HL-60/S4 treated with retinoic acid at 250 ng/mL for 4 days and 3 days (cell line): ENCODE results near the gene POLN.
"Not testable (repeated sequence)": the region's sequence is repeated elsewhere in the genome, so short reads cannot be mapped to it uniquely, and the experiment has no call there.

Experiments
- in situ Hi-C: fragments of 300-500 bp; cut with MboI; formaldehyde crosslinking; loops from 2 replicates; pipeline ENCODE4 v1.7.0; 2022; ENCODE audit warnings: low sequenced_read_pairs

The POLN gene

DNA sequence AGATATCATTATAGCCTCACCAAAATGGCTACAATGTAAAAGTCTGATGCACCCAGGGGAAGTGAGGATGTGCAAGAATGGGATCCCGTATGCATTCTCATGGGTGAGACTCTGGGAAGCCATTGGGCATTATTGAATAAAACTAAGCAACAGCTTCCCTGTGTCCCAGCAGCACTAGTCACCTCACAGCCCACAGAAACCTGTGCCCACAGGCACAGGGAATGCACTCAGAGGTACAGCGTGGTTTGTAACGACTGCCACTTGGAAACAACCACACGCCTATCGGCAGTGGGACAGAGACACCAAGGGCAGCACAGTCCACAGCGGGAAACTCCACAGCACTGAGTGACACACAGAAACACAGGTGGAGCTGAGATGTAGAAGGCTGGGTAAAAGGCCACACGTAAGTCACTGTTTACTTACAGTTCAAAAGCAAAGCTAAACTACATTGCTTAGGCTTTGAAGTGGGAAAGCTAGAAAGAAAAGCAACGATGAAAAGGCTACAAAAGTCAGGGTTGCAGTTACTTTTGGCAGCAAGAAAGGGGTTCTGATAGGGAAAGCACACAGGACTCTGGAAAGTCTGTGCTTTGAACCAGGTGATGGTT, 69.2 kb downstream of the POLN start:
- in situ Hi-C loops: no loop called here

DNA sequence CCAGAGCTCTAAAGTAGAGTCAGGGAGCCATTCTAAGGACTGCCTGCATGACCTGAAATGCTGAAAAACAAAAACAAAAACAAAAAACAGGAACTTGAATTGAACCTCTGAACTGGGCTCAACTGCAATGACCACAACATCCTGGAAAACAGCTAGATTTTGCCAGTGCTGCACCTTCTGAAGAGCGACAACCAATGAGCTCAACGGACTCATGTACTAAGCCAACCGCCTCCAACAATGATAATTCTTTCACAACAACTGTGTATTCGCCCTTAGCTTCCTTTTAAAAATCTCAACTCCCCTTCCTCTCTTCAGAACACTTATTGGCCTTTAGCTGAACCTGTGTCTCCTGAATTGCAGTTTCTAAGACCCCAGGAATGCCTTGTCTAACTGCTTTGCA, 69.8 kb downstream of the POLN start:
- in situ Hi-C loops: no loop called here

DNA sequence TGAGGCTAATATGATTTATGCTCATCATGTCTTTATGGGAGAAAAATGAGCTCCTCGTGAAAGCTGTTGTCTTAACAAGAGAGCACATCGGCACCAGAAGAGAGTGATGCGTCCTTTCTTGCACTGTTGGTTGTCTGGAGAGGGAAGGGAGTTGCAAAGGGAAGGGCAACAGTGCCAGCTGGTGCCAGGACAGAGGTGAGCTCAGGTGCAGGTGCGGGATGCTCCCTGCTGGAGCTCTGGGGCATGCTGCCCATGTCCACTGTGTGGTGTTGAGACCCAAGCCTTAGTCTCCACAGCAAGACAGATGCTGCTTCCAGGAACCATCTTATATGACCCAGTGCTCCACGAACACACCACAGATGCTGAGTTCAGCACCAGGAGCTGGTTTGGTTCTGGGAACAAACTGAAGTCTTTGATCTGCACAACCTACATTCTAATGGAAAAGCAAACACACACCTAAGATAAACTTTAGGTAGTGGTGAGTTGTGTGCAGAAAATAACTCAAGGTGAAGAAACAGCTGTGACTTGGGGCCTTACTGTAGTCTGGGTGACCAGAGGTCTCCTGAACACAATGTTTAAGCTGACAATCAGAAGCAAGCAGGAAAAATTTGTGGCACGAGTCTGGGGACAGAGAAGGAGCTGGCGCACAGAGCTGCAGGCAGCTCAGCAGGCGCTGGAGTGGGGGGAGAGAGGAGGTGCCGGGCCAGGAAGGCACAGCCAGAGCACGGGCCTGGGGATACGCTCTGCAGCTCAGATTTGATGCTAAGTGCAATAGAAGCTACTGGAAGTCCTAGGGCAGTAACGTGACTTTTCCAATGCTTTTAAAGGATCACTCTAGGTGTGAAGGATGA, 73.2 kb downstream of the POLN start:
- in situ Hi-C loops: no loop called here

DNA sequence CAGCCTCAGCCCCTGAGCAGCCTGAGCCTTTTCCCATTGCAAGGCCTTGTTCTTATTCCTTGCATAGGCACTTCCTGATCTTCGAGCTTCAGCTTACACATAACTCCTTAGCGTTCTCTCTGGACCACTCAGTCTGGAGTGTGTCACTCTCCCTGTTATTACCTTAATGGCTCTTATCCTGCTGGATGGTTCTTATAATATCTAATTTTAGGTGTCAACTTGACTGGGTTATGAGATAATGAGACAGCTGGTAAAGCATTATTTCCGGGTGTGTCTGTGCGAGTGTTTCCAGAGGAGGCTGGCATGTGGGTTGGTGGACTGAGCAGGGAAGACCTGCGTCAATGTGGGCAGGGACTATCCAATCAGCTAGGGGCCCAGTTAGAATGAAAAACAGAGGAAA, 75.7 kb downstream of the POLN start:
- in situ Hi-C loops: no loop called here

GRCh38 chr4:2165391-2165790, 76.5 kb downstream of the POLN start:
- in situ Hi-C loops: no loop called here

DNA sequence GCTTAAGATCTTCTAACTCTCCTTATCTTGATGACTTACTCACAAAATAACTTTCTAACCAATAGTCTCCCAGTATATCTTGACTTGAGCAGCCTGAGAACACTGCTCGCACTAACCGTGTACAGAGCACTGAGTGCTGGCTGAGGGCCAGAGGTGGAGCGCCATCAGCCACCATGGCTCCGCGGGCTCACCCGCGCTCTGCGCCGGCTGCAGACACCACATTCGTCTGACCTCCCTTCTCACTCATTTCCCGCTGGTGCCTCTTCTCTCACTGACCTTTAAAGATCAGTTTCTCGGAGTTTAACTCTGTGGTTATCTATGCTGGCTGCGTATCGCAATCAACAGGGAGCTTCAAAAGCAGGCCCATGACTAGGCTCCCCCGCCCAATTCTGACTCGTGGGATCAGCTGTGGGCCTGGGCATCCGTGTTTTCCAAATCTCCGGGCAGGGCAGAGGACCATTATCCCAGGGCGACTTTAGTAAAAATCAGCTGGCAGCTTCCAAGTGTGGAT, 78.6 kb downstream of the POLN start:
- in situ Hi-C loops: no loop called here

DNA sequence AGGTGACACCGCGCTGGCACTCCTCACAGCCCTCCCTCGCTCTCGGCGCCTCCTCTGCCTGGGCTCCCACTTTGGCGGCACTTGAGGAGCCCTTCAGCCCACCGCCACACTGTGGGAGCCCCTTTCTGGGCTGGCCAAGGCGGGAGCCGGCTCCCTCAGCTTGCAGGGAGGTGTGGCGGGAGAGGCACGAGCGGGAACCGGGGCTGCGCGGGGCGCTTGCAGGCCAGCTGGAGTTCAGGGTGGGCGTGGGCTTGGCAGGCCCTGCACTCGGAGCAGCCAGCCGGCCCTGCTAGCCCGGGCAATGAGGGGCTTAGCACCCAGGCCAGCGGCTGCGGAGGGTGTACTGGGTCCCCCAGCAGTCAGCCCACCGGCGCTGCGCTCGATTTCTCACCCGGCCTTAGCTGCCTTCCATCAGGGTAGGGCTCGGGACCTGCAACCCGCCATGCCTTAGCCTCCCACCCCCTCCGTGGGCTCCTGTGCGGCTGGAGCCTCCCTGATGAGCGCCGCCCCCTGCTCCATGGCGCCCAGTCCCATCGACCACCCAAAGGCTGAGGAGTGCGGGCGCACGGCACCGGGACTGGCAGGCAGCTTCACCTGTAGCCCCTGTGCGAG, 80.7 kb downstream of the POLN start:
- in situ Hi-C loops: not testable (repeated sequence)

- in situ Hi-C loops: no loop called here
These were observed 82.0 kb downstream of the POLN start for GRCh38 chr4:2159931-2160330.

- in situ Hi-C loops: no loop called here
These were observed 86.7 kb downstream of the POLN start for GRCh38 chr4:2155246-2155645.

- in situ Hi-C loops: no loop called here
These were observed 87.6 kb downstream of the POLN start for GRCh38 chr4:2154215-2154740.

DNA sequence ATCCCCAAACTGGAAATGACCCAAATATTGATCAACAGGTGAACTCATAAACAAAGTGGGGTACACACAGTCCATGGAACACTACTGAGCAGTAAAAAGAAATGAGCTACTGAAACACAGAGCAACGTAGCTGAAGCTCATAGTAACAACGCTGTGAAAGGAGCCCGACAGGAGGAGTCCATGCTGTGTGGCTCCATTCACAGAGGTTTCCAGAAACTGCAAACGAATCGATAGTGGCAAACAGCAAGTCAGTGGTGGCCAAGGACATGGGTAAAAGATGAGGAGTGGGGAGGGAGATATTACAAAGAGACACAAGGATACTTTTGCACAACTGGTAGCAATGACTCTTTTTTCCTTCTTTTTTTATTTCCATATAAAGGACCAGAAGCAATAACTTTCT, 90.4 kb downstream of the POLN start:
- in situ Hi-C loops: no loop called here

- in situ Hi-C loops: no loop called here
These were observed 91.8 kb downstream of the POLN start for GRCh38 chr4:2150076-2150475.

DNA sequence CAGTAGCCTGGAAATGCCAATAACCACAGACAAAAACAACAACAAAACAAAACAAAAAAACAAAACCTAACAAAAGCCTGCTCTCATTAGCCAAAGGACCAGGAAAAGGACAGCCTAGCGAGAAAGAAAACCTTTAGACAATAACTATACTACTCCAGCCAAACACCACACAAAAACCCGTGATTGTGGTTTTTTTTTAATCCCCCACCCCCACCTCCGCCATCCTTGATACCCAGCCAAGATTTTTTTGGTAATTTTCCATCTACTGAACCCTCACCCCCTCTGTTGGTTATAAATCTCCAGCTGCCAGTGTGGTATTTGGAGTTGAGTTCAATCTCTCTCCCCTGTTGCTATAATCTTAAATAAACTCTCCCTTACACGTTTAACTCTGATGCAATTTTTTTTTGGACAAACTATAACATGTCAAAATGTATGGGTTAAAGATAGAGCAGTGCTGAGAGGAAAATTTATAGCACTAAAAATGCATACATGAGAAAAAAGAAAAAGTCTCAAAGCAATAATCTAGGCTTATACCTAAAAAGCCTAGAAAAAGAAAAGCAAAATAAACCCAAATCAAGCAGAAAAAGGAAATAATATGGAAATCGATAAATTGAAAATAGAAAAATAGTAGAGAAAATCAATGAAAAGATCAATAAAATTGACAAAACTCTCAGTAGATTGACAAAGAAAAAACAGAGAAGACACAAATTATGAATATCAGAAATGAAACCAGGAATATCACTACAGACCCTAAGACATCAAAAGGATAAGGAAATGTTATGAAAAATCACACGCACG, 99.1 kb downstream of the POLN start:
- in situ Hi-C loops: no loop called here

- in situ Hi-C loops: no loop called here
These were observed 100.0 kb downstream of the POLN start for GRCh38 chr4:2141762-2142451.

GRCh38 chr4:2141022-2141761, 100.7 kb downstream of the POLN start:
- in situ Hi-C loops: no loop called here

DNA sequence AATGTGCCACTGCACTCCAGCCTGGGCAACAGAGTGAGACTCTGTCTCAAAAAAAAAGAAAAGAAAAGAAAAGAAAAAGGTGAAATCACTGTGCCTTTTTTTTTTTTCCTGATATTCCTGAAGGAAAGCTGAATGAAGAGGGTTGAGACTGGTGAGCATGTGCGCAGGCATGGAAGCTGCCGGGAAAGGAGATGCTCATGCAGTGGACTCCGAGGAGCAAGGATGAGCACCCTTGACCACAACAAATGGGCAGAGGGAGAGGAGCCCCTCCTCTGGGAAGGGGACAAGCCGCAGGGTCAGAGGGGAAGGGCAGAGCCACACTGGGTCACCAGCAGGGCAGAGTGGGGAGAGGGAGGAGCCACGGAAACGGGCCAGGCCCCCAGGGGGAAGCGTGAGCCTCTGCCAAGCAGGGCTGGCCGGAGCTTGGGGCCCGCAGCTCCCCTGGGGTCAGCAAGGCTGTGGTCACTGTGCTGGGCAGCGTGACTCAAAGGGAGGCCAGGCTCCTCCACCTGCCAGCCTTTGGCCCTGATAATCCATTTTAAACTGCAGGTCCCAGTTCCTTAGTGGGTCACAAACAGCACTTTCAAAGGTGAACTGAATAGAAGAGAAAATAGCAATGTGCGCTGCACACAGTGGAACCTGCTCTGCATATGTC, 102.9 kb downstream of the POLN start:
- in situ Hi-C loops: no loop called here

DNA sequence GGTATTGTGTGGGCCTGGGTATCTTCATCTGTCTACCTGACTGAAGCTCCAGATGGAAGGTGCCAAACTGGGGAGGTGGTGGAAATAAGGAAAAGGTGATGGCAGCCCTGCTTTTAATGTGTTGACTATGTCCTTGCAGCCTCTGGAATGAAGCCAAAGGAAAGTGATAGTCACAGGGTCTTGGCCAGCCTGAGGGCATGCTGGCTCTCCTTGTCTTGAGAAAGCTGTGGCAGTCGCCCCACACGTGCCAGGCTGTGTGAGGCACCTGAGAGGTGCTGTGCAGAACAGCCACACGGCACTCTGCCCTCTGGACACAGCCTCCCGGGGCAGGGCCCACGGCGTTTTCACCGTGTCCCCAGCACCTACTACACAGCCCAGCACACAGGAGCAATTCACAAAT, 105.2 kb downstream of the POLN start:
- in situ Hi-C loops: no loop called here

DNA sequence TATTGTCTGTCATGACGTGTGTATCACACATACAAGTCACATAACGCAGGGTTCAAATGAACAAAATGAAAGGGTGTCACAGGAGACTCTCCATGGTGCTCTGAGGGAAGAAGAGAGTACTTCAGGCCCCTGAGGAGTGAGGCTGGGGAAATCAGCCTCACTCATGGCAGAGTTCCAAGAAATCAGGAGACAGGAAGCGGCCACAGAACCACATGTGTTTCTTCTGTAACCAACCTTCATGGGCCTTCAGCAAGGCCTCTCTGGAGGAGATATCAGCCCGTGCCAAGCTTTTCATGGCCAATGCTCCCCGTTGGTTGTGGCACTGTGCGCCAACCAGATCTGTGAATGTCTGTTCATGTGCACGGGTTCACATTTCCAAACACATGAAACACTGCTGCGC, 106.8 kb downstream of the POLN start:
- in situ Hi-C loops: no loop called here

DNA sequence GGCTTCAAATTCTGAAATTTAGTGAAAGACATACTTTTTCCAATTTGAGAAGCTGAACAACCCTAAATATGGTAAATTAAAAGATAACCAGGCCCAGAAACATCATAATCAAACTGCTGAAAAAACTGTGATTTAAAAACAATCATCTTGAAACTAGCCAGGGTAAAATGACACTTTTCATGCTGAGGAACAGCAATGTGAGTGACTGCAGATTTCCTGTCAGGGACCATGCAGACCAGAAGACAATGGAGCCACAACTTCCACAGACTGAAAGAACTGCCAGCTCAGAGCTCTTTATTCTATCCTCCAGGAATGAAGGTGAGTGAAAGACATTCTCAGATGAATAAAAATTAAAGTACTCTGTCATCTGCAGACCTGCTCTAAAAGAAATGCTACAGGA, 109.5 kb downstream of the POLN start:
- in situ Hi-C loops: no loop called here
